Cerebellar cortex (tissue), 1 donor: ENCODE measurements around the gene GLIS1.
A peak's percentile ranks its signal among the peaks of the same experiment; 100 is the strongest.

Source experiments
- DNase-seq: peaks from one replicate; pipeline ENCODE4 v3.0.0-alpha.2; 2015; ENCODE audit warnings: low spot score

The GLIS1 gene

GRCh38 chr1:53736290-53736689 lies 2.7 kb downstream of the GLIS1 start:
- no peak for DNase-seq

- DNase-seq = no peak
These were observed 3.3 kb downstream of the GLIS1 start for GRCh38 chr1:53735681-53736080.

GRCh38 chr1:53735261-53735660 lies 3.7 kb downstream of the GLIS1 start:
- no peak for DNase-seq

- DNase-seq = no peak
These were observed 4.2 kb downstream of the GLIS1 start for GRCh38 chr1:53734650-53735211.

- no peak for DNase-seq
These were observed 4.9 kb downstream of the GLIS1 start for GRCh38 chr1:53733975-53734649.

- DNase-seq = no peak
These were observed 5.5 kb downstream of the GLIS1 start for GRCh38 chr1:53733447-53733931.

GRCh38 chr1:53732912-53733317 lies 6.0 kb downstream of the GLIS1 start:
- no peak for DNase-seq

GRCh38 chr1:53732409-53732808 lies 6.6 kb downstream of the GLIS1 start:
- DNase-seq = no peak

GRCh38 chr1:53731779-53732305 lies 7.1 kb downstream of the GLIS1 start:
- DNase-seq = no peak

- DNase-seq = no peak
These were observed 7.8 kb downstream of the GLIS1 start for GRCh38 chr1:53731043-53731600.

- DNase-seq = no peak
These were observed 8.6 kb downstream of the GLIS1 start for GRCh38 chr1:53730224-53730865.

- no peak for DNase-seq
These were observed 9.3 kb downstream of the GLIS1 start for GRCh38 chr1:53729456-53730223.

GRCh38 chr1:53728702-53729455 lies 10.1 kb downstream of the GLIS1 start:
- no peak for DNase-seq

- no peak for DNase-seq
These were observed 10.8 kb downstream of the GLIS1 start for GRCh38 chr1:53728196-53728595.

GRCh38 chr1:53727461-53728092 lies 11.4 kb downstream of the GLIS1 start:
- DNase-seq = no peak

- DNase-seq = no peak
These were observed 12.9 kb downstream of the GLIS1 start for GRCh38 chr1:53726009-53726600.

- peak; percentile 59 for DNase-seq
These were observed 13.7 kb downstream of the GLIS1 start for GRCh38 chr1:53725238-53725689.

- no peak for DNase-seq
These were observed 16.9 kb downstream of the GLIS1 start for GRCh38 chr1:53722025-53722424.

GRCh38 chr1:53721088-53721487 lies 17.9 kb downstream of the GLIS1 start:
- no peak for DNase-seq

- no peak for DNase-seq
These were observed 19.5 kb downstream of the GLIS1 start for GRCh38 chr1:53719469-53719868.
